Esophagus muscularis mucosa (tissue), 4 donors: ENCODE results near the gene PEX14. TPM values are rescaled to one million over a fixed set of nuclear protein-coding genes. Genes with fewer than 3 reads are reported as not detected.

Source experiments
- DNase-seq: peaks from one replicate; pipeline ENCODE4 v3.0.0-alpha.2; 2017; ENCODE audit errors: extremely low spot score
- H3K27ac ChIP-seq, 4 donors: fragments of 200-600 bp; sonication (generic); replicated peaks in 1 of 4; 1 replicate in 3 of 4; 2 replicates in 1 of 4; pipeline ENCODE4 v1.5.1; 2016 to 2019; ENCODE audit warnings: mild to moderate bottlenecking in 1 of 4
- H3K27me3 ChIP-seq, 4 donors: fragments of 200-600 bp; sonication (generic); one replicate each; pipeline versions ENCODE4 v1.5.1 to v1.6.0; 2016 to 2019
- H3K36me3 ChIP-seq, 4 donors: fragments of 200-600 bp; sonication (generic); one replicate each; pipeline ENCODE4 v1.5.1; 2016 to 2019
- H3K4me1 ChIP-seq, 4 donors: fragments of 200-600 bp; sonication (generic); one replicate each; pipeline ENCODE4 v1.5.1; 2016 to 2019
- H3K4me3 ChIP-seq, 4 donors: fragments of 200-600 bp; sonication (generic); 1 replicate in 2 of 4; 2 replicates in 2 of 4; pipeline ENCODE4 v1.5.1; 2016 to 2019; ENCODE audit warnings: mild to moderate bottlenecking in 4 of 4, moderate library complexity in 1 of 4
- H3K9me3 ChIP-seq, 4 donors: fragments of 200-600 bp; sonication (generic); 1 replicate in 3 of 4; 2 replicates in 1 of 4; pipeline ENCODE4 v1.5.1; 2016 to 2019
- EP300 ChIP-seq: sonication (generic); formaldehyde crosslinking; IDR thresholded peaks from one replicate; pipeline ENCODE4 v1.6.1; 2017; ENCODE audit warnings: antibody characterized with exemption
- POLR2A ChIP-seq: fragments of 450-650 bp; IDR thresholded peaks from one replicate; pipeline ENCODE4 v1.6.1; 2017; ENCODE audit warnings: antibody characterized with exemption, moderate library complexity, mild to moderate bottlenecking, low read depth
- POLR2AphosphoS5 ChIP-seq, 2 donors: sonication (generic); formaldehyde crosslinking; IDR thresholded peaks; one replicate each; pipeline ENCODE4 v1.6.1; 2017; ENCODE audit warnings: antibody characterized with exemption in 2 of 2
- WGBS: methylation state at CpG from one replicate; pipeline ENCODE4 v1.1.5; 2018; 5-methylcytosine and 5-hydroxymethylcytosine counted together
- intact Hi-C: fragments of 100-400 bp; cut with DNase I; formaldehyde crosslinking; loops from one replicate; pipeline ENCODE4 v1.15.1; 2023
- total RNA-seq, 4 donors: library from RNA; depleted of rRNA; stranded (reverse); fragments of >200 nt; gene quantifications; one replicate each; pipeline versions ENCODE4 v1.1.0 to v1.2.1, GENCODE V29; 2016
- TF ChIP-seq, protein P1 (sequence below), 3 experiments: fragments of 200-600 bp in 2 of 3; fragments of 450-650 bp in 1 of 3; sonication (generic) in 2 of 3; IDR thresholded peaks; one replicate each; pipeline ENCODE4 v1.5.1; 2017 to 2019; ENCODE audit warnings: antibody characterized with exemption in 3 of 3, mild to moderate bottlenecking in 2 of 3, moderate library complexity in 1 of 3

PEX14 gene
- total RNA-seq, 4 donors from 2014 or later: 16.2 to 24.2 (median 20.1) TPM

- Histone ChIP-seq H3K27ac (peak within 1 kb of the TSS; percentile 67 to 83 (median 79)), H3K9me3 (no peaks in the 10 kb centered on the region), H3K27me3 (no peaks in the 10 kb centered on the region), H3K4me3 (peak within 1 kb of the TSS; percentile 70 to 83 (median 77)), H3K4me1 (peaks cover 8 to 30% (median 20%) of the 10 kb centered on the region in 4 donors), H3K36me3 (peaks cover 0 to 7% (median 0%) of the 10 kb centered on the region in 4 donors)
- TF ChIP-seq, protein P1, sequence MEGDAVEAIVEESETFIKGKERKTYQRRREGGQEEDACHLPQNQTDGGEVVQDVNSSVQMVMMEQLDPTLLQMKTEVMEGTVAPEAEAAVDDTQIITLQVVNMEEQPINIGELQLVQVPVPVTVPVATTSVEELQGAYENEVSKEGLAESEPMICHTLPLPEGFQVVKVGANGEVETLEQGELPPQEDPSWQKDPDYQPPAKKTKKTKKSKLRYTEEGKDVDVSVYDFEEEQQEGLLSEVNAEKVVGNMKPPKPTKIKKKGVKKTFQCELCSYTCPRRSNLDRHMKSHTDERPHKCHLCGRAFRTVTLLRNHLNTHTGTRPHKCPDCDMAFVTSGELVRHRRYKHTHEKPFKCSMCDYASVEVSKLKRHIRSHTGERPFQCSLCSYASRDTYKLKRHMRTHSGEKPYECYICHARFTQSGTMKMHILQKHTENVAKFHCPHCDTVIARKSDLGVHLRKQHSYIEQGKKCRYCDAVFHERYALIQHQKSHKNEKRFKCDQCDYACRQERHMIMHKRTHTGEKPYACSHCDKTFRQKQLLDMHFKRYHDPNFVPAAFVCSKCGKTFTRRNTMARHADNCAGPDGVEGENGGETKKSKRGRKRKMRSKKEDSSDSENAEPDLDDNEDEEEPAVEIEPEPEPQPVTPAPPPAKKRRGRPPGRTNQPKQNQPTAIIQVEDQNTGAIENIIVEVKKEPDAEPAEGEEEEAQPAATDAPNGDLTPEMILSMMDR (IDR thresholded peaks at IDR 0.05): peak in 2 of 3 experiments; percentile 95 to 99
- peak; percentile 62 to 80 for TF ChIP-seq POLR2AphosphoS5 (IDR thresholded peaks at IDR 0.05)
- TF ChIP-seq POLR2A: no peak
- TF ChIP-seq EP300: no peak
- intact Hi-C loops: loop anchor here (2.0 to 5.0 kb wide), 2 partner anchors 64 to 437 kb away; no protein-coding TSS in a partner anchor
- WGBS: 0% methylated on average over 16 of the region's 95 CpGs
- DNase-seq: peak; percentile 95
Observed at GRCh38 chr1:10430216-10431069, 44.3 kb upstream of the PEX14 start, which contains the start of gene CENPS. Gene CENPS (plus strand): TSS chr1:10430433. CDS start chr1:10430518, 85 bp downstream.

- Histone ChIP-seq H3K27me3 (no peaks in the 10 kb centered on the region), H3K36me3 (peaks cover 0 to 7% (median 0%) of the 10 kb centered on the region in 4 donors), H3K4me3 (peak overlapping the region; percentile 70 to 83 (median 77)), H3K4me1 (peaks cover 8 to 30% (median 20%) of the 10 kb centered on the region in 4 donors), H3K27ac (peak overlapping the region; percentile 67 to 83 (median 79)), H3K9me3 (no peaks in the 10 kb centered on the region)
- DNase-seq: no peak
- intact Hi-C loops: loop anchor here (2.0 to 5.0 kb wide), 2 partner anchors 64 to 436 kb away; no protein-coding TSS in a partner anchor
- TF ChIP-seq POLR2AphosphoS5 (IDR thresholded peaks at IDR 0.05) (no peak), EP300 (no peak), POLR2A (no peak)
- TF ChIP-seq, protein P1 (IDR thresholded peaks at IDR 0.05): no peak
- WGBS: 21% methylated on average over 30 of the region's 30 CpGs
Observed at GRCh38 chr1:10431070-10431730, 43.5 kb upstream of the PEX14 start.

DNA sequence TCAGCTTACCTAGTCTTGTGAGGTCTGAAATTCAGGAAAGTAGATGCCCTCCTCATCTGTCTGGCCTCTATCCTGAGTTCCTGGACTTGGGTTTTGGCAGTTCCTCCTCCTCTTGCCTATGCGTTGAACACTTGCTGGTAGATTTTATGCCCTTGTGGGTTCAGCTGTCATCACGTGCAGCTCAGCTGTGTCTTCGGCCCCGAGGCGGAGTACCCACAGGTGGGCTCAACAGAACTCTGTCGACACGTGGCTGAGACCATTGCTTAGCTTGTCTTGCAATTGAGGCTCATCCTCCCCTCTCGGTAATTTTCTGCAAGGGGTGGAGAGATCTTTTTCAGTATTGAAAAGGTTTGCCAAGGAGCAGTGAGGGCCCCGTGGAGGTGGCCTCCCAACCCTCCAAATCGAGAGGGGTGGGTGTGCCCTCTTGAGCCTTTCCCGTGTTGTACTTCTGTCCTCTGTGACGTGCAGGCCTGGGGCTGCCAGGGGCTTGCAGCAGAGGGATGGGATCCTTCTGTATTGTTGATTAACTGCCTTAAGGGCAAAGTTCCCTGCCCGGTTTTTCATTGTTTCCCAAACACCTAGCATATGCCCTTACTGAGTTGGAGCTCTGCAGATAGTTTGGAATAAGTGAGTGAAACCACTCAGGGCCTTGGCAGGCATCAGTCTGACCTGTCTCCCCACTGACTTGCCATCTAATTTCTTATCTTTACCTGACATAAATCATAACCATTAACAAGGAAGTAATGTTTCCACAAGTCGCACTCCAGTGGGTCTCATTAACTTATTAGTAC, 41.6 kb upstream of the PEX14 start:
- peaks cover 0 to 7% (median 1%) of the 10 kb centered on the region in 4 donors for H3K36me3 ChIP-seq
- TF ChIP-seq, protein P1 (IDR thresholded peaks at IDR 0.05): no peak
- no peak for TF ChIP-seq POLR2AphosphoS5 (IDR thresholded peaks at IDR 0.05)
- no peak for TF ChIP-seq EP300
- no peak for TF ChIP-seq POLR2A
- no peaks in the 10 kb centered on the region for H3K27me3 ChIP-seq
- peaks cover 8 to 27% (median 18%) of the 10 kb centered on the region in 4 donors for H3K4me1 ChIP-seq
- no peak overlapping the region for H3K27ac ChIP-seq
- WGBS: 72% methylated on average over 8 of the region's 14 CpGs
- no peak overlapping the region for H3K4me3 ChIP-seq
- no peaks in the 10 kb centered on the region for H3K9me3 ChIP-seq
- DNase-seq: no peak
- intact Hi-C loops: loop anchor here (5.0 kb wide), 1 partner anchor 434 kb away; no protein-coding TSS in a partner anchor

DNA sequence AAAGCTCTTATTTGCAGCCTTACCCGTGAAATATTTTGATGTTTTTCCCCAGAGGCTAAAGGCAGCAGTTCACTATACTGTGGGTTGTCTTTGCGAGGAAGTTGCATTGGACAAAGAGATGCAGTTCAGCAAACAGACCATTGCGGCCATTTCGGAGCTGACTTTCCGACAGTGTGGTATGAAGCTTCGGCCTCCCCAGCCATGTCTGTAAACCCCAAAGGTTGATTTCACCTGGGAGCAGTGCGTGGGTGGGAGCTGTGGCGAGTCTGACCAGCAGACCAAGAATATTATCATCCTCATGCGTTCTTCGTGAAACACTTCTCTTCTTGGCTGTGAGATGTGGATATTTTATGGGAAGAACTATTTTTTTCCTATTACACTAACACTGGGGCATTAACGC, 41.0 kb upstream of the PEX14 start:
- WGBS: 91% methylated on average over 11 of the region's 11 CpGs
- intact Hi-C loops: loop anchor here (5.0 kb wide), 1 partner anchor 434 kb away; no protein-coding TSS in a partner anchor
- Histone ChIP-seq H3K27me3 (no peaks in the 10 kb centered on the region), H3K4me1 (peaks cover 8 to 22% (median 17%) of the 10 kb centered on the region in 4 donors), H3K36me3 (peaks cover 0 to 7% (median 1%) of the 10 kb centered on the region in 4 donors), H3K9me3 (no peaks in the 10 kb centered on the region), H3K4me3 (no peak overlapping the region), H3K27ac (no peak overlapping the region)
- no peak for DNase-seq
- TF ChIP-seq EP300: no peak
- no peak for TF ChIP-seq POLR2A
- no peak for TF ChIP-seq POLR2AphosphoS5 (IDR thresholded peaks at IDR 0.05)
- TF ChIP-seq, protein P1 (IDR thresholded peaks at IDR 0.05): no peak
